GM20431 (cell line): ENCODE data around the gene ATPAF2.

Experiments
- in situ Hi-C: fragments of 300-500 bp; cut with MseI, MboI; formaldehyde crosslinking; loops from one replicate; pipeline ENCODE4 v1.15.0; 2020; ENCODE audit warnings: low sequenced_read_pairs; ENCODE audit not compliant: unreplicated experiment

Gene ATPAF2

DNA sequence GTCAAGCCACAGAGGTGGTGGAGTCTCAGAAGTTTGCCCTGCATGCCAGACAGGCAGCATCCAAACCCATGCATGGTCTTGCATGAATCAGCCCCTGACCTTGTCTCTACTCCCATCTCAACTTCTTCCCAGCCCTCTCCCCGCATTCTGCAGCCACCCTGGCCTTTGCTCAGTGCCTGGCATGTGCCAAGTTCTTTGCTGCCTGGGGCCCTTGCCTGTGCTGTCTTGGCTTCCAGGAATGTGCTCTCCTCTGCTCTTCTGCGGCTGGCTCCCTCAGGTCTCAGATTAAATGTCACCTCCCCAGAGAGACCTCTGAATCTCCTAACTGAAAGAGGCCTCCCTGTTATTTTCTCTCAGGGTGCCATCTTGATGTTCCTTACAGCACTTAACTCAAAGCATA, 48.7 kb downstream of the ATPAF2 start:
- in situ Hi-C loops: no loop called here

DNA sequence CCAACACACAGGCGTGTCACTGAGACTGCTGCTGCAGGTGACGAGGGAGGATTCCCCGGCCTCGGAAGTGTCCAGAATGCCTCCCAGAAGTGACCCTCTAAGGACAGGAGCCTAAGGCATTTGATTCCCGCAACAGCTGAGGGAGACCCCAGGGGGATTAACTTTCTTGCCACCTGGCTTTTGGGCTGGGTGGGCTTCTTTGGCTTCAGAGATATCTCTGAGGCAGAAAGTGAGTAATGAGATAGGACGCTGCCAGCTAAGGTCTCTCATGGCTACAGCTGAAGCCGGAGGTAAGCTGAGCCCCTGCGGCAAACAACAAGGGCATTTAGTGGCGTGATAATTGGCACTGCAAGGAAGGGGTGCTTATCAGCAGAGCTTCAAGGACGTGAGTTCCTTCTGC, 49.4 kb downstream of the ATPAF2 start:
- in situ Hi-C loops: no loop called here

DNA sequence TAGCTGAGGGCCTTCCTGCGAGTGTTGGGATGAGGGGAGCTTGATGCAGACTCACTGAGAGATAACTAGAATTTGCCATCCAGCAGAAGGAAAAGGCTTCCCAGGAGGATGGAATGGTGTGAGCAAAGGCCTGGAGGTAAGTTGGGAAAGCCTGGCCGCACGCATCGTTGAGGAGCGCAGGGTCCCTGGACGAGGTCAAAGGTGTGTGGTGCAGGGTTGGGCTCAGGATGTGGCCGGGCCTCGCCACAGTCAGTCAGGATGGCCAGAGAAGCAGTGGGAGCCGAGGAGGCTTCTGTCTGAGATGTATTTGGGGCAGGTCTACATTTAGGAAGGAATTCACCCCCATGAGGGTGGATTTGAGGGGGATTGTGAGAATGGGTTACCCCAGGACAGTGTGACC, 49.9 kb downstream of the ATPAF2 start:
- in situ Hi-C loops: no loop called here

DNA sequence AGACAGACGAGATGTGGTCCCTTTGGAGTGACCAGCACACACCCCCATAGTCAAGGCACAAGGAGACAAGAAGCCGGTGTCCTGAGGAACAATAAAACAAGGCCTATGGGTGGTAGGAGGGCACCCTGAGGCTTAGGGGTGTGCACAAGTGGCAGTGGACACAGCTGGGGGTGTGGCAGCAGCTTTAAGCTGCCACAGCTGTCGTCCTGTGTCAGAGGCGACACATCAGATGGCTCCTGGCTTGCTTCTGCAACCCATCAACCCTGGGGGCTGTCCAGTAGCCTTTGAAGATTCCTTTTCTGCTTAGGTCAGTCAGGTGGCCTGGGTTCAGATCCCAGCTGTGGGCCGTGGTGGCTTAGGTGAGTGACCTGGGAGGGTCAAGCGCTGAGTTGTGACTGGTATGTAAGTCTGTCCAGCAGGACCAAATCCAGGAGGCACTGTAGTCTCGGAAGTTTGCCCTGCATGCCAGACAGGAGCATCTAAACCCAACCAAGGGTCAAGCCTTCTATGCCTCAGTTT, 50.5 kb downstream of the ATPAF2 start:
- in situ Hi-C loops: no loop called here

DNA sequence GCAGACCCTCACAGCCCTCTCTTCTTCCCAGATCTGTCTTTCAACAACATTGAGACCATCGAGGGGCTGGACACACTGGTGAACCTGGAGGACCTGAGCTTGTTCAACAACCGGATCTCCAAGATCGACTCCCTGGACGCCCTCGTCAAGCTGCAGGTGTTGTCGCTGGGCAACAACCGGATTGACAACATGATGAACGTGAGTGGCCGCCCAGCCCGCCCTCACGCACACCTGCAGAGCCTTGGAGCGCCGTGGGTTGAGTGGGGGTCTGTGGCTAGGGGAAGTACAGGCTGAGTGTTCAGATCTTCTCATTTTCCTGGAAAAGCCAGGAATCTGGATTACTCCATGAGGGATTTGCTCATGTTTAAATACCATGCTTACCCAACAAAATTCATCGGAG, 51.1 kb downstream of the ATPAF2 start:
- in situ Hi-C loops: no loop called here

DNA sequence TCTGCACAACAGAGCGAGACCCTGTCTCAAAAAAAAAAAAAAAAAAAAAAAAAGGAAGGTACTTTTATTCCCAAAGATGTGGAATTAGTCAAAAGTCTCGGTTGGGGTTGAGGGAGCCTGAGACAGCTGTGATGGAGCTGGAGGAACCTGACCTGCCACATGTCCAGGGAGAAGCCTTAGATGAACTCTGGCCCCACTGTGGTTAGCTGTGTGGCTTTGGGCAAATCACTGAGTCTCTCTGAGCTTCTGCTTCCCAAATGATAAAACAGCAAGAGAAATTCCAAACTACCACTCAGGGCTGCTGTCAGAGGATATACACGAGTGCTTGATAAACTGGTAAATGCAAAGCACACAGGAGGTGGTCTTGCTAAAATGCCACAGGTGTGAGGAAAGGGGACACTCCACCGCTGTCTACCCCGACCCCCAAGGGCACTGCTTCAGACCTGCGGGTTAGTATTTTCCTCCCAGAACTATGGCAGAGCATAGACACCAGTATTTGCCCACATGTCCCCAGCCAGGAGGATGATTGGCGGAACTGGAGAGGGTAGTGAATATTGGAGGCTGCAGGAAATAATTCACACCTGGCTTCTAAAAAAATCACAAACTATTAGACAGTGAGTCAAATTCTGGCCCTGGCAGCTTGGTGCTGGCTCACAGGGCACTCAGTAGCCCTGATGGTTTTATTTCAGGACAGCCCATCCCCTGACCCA, 51.6 kb downstream of the ATPAF2 start:
- in situ Hi-C loops: no loop called here

DNA sequence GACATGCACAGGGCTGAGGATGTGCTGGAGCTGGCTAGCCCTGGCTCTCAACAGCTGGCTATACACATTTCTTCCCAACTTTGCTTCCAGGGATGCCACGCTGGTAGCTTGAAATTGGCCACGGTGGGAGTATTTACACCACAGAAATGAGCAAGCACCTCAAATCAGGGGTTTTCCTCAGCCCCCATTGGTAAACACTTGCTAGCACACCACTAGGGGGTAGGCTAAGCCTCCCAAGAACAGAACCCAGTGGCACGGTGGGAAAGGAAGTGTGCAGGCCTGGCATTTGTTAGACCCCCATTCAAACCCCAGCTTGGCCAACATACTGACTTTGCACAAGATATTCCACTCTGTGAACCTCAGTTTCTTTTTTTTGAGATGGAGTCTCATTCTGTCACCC, 53.4 kb downstream of the ATPAF2 start:
- in situ Hi-C loops: no loop called here

DNA sequence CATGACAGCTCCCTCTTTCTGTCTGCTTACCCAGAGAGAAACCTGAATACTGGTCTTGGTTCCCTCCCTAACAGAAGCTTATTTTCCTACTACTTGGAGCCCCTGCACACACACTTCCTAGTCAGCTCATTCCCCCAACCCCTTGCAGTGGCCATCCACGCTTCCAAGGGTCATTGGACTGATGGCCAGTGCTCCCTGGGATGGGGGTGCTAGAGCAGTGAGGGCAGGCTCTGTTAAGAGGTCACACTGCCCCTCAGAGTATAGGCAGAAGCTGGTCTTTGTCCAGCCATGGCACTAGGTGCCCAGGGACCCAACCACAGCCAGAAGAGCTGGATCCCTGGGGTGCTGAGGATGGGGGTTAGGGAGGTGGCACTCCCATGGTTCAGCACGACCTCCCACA, 53.8 kb downstream of the ATPAF2 start:
- in situ Hi-C loops: no loop called here

DNA sequence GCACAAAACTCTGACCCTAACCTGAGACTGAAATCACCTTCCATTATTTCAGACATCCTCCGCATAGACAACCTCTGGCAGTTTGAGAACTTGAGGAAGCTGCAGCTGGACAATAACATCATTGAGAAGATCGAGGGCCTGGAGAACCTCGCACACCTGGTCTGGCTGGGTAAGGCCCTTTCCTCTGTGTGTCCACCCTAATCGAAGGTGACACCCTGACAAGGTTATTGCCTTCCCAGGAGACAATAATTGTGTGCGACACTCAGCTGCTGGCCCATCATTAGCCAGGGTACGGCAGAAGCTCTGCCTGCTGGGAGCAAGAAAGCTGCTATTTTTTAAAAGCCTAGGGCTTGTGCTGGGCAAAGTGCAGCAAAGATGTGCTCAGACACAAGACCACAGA, 55.2 kb downstream of the ATPAF2 start:
- in situ Hi-C loops: no loop called here

DNA sequence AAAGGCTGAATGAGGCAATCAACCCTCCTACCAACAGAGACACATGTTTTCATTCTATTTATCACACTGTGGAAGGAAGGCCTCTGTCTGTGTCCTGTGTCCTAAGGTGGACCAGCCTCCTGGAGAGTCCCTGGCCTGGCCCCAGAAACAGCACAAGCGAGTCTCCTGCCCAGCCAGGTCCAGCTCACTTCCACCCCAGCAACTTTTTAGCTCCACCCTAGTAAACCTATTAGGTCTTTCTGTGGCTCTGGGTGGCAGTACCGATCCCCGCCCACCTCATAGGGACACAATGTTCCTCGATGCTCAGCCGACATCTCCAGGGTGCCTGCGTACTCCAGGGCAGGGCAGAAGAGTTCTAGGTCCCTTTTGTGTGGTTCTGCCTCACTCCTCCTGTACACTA, 55.6 kb downstream of the ATPAF2 start:
- in situ Hi-C loops: no loop called here

DNA sequence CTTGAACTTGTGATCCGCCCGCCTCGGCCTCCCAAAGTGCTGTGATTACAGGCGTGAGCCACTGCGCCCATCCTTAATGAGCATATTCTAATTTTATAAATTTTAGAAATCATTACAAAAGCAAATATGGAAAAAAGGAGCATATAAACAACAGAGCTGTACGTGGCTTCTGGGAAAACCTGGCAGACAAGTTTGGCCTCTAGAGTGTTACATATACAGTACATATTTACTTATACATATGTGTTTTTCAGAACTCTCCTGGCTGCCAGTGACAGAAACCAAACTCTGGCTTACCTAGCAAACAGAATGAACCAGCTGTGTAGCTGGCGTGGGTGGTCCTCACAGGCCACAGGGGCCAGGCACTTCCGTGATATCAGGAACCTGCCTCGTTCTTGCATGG, 56.2 kb downstream of the ATPAF2 start:
- in situ Hi-C loops: no loop called here

DNA sequence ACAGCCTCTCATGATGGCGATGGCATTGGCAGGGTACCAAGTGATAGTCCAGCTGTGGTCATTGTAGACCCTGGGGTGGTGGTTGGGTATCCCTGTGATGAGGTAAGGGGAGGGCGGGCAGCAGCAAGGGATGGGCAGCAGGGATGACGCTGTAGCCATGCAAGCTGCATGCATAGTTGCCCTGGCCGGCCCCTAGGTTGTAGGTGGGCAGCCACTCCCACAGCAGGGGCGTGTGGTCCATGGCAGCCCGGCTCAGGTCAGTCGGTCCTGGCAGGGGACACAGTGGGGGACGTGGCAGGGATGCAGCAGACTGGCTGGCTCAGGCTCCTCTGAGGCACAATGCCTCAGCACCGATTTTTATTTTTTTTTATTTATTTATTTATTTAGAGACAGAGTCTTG, 57.6 kb downstream of the ATPAF2 start:
- in situ Hi-C loops: no loop called here

DNA sequence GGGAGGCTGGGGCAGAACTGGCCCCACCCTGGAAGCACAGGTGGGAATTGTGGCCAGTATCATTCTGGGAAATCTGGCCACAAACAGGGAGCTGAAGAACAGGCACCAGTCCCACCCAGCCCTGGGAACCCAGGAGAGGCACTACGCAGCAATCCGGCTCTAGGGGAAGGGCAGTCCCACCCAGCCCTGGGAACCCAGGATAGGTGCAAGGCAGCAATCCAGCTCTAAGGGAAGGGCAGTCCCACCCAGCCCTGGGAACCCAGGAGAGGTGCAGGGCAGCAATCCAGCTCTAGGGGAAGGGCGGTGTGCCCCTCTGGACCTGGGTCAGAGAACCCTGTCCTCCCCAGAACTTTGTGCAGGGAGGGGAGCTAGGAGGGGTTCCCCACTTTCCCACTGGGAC, 59.2 kb downstream of the ATPAF2 start:
- in situ Hi-C loops: no loop called here

DNA sequence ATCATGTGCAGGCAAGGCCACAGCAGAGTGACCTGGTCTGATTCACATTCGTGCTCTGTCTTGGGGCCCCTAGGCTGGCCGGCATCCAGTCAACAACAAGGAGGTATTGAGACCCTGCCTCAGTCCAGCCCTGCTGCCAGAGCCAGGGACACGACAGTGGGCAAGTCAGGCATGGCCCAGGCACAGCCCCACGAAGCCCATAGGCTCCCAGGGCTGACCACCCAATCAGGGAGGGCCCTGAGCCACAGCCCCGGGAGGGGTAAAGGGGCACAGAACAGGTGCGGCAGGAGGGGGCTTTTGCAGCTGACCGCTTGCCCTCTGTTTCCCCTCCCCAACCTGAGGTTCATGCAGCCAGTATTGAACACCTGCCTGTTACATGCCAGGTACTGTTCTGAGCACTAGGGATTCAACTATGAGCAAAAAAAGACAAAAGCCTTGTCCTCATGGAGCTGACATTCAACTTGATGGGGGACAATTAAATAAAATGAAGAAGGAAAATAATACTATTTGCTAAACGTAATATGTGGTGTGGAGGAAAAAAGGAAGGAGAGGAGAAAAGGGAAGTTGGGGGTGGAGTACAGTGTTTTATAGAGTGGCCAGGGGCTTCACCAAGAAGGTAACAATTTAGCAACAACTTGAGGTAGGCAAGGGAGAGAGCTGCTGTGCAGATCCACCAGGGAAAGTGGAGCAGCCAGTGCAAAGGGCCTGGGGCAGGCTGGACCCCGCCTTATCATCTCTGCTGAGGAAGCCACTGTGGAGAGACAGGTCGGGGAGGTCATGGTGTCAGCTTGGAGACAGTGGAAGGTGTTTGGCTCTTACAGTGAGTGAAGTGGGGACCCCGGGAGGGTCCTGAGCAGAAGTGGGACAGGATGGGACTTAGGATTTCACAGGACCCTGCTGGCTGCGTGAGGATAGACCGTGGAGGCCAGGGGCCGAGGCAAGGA, 60.2 kb downstream of the ATPAF2 start:
- in situ Hi-C loops: no loop called here

DNA sequence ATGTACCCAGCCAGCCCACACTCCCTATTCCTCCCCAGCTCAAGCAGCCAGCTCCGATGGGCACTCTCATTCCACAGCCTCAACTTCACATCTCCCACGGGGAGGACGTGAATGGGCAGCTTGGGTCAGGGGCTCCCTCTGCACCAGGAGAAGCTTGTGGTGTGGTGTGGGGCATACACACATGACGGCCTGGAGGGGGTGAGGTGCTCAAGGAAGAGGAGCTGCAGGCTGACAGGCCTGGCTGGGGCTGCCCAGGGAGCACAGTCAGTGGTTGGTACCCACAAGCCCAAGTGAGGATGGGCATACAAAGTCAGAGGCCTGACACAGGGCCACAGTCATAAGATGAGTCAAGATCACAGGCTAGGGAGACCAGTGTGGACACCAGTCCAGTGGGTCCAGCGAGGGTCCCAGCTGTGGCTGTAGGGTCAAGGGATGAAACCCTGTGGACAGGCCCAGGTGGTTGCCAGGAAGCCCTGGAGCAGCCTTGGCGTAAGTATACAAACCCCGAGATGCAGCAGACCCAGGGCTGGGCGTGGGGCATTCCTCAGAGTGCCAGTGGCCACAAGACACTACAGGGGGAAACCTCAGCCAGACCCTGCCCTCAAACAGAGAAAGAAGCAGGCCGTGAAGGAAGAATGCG, 61.9 kb downstream of the ATPAF2 start:
- in situ Hi-C loops: no loop called here

DNA sequence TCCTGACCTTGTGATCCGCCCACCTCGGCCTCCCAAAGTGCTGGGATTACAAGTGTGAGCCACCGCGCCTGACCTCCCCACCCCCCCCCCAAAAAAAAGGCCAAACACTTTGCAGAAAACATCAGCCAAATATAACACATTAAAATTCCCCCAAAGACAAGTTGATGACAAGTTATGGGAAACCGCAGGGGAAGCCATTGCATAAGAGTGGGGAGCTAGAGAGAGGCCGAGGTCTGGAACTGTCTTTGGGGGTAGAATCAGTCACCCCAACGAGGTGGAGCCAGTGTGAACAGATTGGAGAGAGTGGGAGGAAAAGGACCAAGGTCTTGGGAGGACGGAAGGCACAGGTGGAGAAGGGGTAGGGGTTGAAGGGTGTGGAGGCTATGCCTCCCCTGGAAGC, 63.5 kb downstream of the ATPAF2 start:
- in situ Hi-C loops: no loop called here

DNA sequence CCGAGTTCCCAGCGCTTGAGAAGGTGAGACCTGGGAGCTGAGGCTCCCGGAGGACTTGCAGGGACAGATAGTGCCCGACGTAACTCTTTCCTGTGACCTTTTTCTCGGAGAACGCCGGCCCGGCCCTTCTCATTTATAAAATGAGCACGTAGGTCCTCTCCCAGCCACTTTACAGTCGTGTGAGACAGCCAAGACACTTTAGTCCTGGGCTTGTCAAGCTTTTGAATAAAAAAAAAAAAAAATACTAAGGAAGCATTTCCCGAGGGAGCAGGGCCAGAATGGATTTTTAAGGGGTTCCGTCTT, 66.1 kb downstream of the ATPAF2 start:
- in situ Hi-C loops: no loop called here

DNA sequence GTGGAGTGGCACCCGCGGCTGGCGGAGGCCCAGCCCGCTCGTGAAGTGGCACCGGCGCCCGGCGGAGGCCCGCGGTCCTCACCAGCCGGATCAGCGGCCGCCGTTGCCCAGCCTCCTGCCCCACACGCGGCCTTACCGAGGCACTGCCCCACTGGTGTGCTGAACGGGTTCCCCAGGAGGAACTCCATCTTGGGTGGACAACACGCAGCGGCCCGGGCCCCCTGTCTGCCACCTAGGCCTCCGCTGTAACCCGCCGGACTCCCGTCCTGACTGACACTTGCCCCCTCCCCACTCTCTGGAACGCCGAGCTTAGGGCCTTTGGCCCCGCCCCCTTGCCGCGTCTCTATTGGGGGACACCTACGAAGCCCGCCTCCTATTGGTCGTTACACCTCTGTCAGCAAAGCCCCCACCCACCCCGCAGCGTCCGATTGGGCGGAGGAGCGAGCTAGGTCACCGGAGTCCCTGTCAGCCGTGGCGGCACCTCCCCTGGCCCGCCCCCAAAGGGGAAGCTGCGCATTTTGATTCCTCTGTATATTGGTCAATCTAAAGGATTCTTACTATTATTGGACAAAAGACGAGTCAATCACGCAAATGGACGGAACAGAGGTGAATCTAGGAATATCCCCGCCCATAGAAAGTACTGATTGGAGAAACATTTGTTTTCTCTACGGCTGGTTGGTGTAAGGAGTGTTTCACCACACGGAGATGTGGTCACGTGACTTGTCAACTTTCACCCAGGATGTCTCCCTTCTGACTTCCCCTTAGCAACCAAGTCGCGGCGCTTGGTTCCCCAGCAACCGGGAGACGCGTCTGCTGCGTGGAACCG, 66.6 kb downstream of the ATPAF2 start, which contains the start of the genes DRC3 and TOM1L2:
Gene DRC3, plus strand, starts transcription at position 737 of the 826 bp plus-strand sequence. CDS start 4,737 bp downstream, outside the sequence.
Gene TOM1L2, minus strand, starts transcription at position 275 of the 826 bp plus-strand sequence. Its CDS starts 87 bp downstream, at position 188.
- in situ Hi-C loops: no loop called here

DNA sequence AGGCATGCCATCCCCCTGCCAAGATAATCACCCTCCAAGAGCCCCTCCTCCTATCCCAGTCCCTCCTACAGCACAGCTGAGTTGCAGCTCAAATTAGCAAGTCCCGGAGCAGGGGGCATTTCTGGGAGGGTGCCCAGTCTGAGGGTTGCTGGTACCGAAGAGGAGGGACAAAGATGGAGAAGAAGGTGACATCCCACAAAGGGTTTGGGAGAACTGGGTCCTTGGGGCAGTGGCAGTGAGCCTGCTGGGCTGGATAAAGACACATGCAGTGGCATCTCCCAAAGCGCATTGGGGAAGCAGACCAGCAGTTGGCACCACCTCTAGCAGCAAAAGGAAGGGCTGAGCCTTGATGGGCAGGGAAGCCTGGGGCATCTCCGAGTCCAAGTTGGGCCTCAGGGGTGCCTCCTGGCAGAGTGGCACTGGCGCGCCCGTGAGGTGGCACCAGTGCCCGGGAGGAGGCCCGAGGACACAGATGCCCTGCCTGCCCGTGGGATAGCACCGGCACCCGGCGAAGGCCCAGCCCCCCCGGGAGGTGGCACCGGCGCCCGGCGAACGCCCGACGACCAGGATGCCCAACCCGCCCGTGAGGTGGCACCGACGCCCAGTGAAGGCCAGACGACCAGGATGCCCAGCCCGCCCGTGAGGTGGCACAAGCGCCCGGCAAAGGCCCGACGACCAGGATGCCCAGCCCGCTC, 67.4 kb downstream of the ATPAF2 start:
- in situ Hi-C loops: no loop called here
